ENCODE data around the gene DENND5B. TPM values are rescaled to one million over a fixed set of nuclear protein-coding genes. Genes with fewer than 3 reads are reported as not detected.

Gene DENND5B
- total and polyA plus RNA-seq, 10 of the 15 experiments (the other 5 are each of a cell fraction or from before 2014, with no cell fraction given), result 0.39 to 32.5 (median 20.6) TPM

- Histone ChIP-seq H3K79me2 (ENCODE audit: control insufficient read depth, insufficient read depth, low read length) (no peaks in the 10 kb centered on the region), H3K4me3 (no peak overlapping the region), H3K27ac (ENCODE audit: control insufficient read depth, insufficient read depth) (no peak overlapping the region), H3K9ac (ENCODE audit: control insufficient read depth, insufficient read depth, low read length) (no peak overlapping the region), H4K20me1 (ENCODE audit: control insufficient read depth, insufficient read depth) (no peaks in the 10 kb centered on the region), H3K4me1 (ENCODE audit: control insufficient read depth, insufficient read depth, low read length) (peaks cover 4% of the 10 kb centered on the region; the same call in 1 of the 2 replicates), H2AFZ (ENCODE audit: control insufficient read depth, low read depth, low read length) (0 out of 2 replicates have a peak overlapping the region, but pooled peaks have one; percentile 32), H3K27me3 (replicated peaks in 1 of 2; ENCODE audit: control insufficient read depth in 2 of 2, insufficient read depth in 2 of 2, low read length in 1 of 2) (no peaks in the 10 kb centered on the region; a peak in 1 of 4 replicates), H3K9me3 (replicated peaks; ENCODE audit: control insufficient read depth, insufficient read depth, low read length) (no peaks in the 10 kb centered on the region), H3K36me3 (ENCODE audit: control insufficient read depth in 2 of 2, insufficient read depth in 2 of 2, low read length in 1 of 2) (no peaks in the 10 kb centered on the region), H3K4me2 (ENCODE audit: control insufficient read depth, insufficient read depth) (no peak overlapping the region)
- ATAC-seq (no peak), FAIRE-seq (no peak), DNase-seq (ENCODE audit: low read depth, low spot score) (no peak)
- RAD21 ChIA-PET (ENCODE audit: unreplicated experiment), result no interaction called here
- TF ChIP-seq SPI1 (IDR thresholded peaks at IDR 0.05; ENCODE audit: borderline replicate concordance, insufficient read depth, low read depth, low read length) (no peak), FOXK2 (IDR thresholded peaks at IDR 0.05) (no peak), ZSCAN29 (IDR thresholded peaks at IDR 0.05) (no peak), CUX1 (IDR thresholded peaks at IDR 0.05; ENCODE audit: insufficient replicate concordance, low read depth, low read length) (no peak), ZNF274 (IDR thresholded peaks at IDR 0.05; ENCODE audit: insufficient read depth, insufficient read length) (no peak), KAT2A (conservative IDR thresholded peaks at IDR 0.05; ENCODE audit: control insufficient read depth, low read depth, low read length) (no peak), SIN3A (IDR thresholded peaks at IDR 0.05; ENCODE audit: low read depth, low read length) (no peak), HSF1 (IDR thresholded peaks at IDR 0.05; ENCODE audit: low read depth, low read length) (no peak), RBBP5 (conservative IDR thresholded peaks at IDR 0.05) (no peak), PML (IDR thresholded peaks at IDR 0.05; ENCODE audit: low read length) (no peak)
- no TSS peak for BruUV-seq (replicated peaks)
- intact Hi-C loops (cut with micrococcal nuclease; ENCODE audit: unreplicated experiment), result no loop called here
- SMC1A ChIA-PET (ENCODE audit: uncharacterized antibody, unreplicated experiment), result interaction anchor here (1.3 to 1.5 kb wide), 2 partner anchors 16 to 24 kb away, joined by 3 to 4 read pairs; no protein-coding TSS in a partner anchor
- in situ Hi-C loops (cut with MboI), result no loop called here
- WGBS (ENCODE audit: insufficient coverage, insufficient replicate concordance, low lambda C conversion rate, missing lambda C conversion rate), result 17% methylated on average over 12 of the region's 12 CpGs
- CTCF ChIA-PET, result interaction anchor here (3.8 kb wide), 1 partner anchor 9 kb away, joined by 18 read pairs; no protein-coding TSS in a partner anchor
- POLR2A ChIA-PET, result interaction anchor here (1.0 kb wide), 1 partner anchor 13 kb away, joined by 4 read pairs; no protein-coding TSS in a partner anchor
These were observed 236.9 kb downstream of the DENND5B start for GRCh38 chr12:31353750-31354708.

Data from GM12878 (cell line).